BE2C (cell line): ENCODE data around the gene HAUS6.
"Not testable (repeated sequence)": the region's sequence is repeated elsewhere in the genome, so short reads cannot be mapped to it uniquely, and the experiment has no call there.

Experiments
- DNase-seq: peaks from one replicate; pipeline ENCODE4 v3.0.0-alpha.2; 2020
- H3K27me3 ChIP-seq: fragments of 250-450 bp; sonication (Bioruptor Pico); 2 replicates; pipeline ENCODE4 v1.5.1; 2020; ENCODE audit warnings: mild to moderate bottlenecking
- H3K36me3 ChIP-seq: fragments of 250-450 bp; sonication (Bioruptor Pico); 2 replicates; pipeline ENCODE4 v1.5.1; 2020; ENCODE audit warnings: mild to moderate bottlenecking
- H3K4me1 ChIP-seq: fragments of 250-450 bp; sonication (Bioruptor Pico); 2 replicates; pipeline ENCODE4 v1.5.1; 2020
- H3K4me3 ChIP-seq: 2 replicates; pipeline ENCODE4 v1.5.1; 2011; ENCODE audit warnings: low read depth, low read length
- H3K9me3 ChIP-seq: fragments of 250-450 bp; sonication (Bioruptor Pico); 2 replicates; pipeline ENCODE4 v1.5.1; 2020
- TF ChIP-seq, protein P1 (sequence below): IDR thresholded peaks from 2 replicates; pipeline ENCODE4 v1.5.1; 2012; ENCODE audit warnings: mild to moderate bottlenecking, low read depth, low read length

HAUS6 gene

DNA sequence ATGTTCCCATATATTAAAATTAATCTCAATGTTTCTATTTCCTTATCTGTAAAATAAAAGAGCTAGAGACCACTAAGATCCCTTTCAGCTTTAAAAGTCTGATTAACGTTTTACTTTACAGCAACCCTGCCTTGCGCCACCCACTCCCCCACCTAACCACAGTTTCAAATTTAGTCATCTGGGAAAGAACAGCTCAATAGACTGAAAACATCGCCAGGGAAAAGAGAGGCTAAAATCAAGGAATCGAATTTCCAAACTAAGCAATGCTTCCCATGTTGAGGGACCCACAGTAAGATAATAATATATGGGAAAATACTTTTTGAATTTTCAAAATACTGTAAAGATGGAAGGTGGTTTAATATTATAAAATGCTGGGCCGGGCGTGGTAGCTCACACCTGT is 76.3 kb downstream of the HAUS6 start:
- no peak for DNase-seq
- H3K4me1 ChIP-seq = no peaks in the 10 kb centered on the region
- TF ChIP-seq, protein P1, sequence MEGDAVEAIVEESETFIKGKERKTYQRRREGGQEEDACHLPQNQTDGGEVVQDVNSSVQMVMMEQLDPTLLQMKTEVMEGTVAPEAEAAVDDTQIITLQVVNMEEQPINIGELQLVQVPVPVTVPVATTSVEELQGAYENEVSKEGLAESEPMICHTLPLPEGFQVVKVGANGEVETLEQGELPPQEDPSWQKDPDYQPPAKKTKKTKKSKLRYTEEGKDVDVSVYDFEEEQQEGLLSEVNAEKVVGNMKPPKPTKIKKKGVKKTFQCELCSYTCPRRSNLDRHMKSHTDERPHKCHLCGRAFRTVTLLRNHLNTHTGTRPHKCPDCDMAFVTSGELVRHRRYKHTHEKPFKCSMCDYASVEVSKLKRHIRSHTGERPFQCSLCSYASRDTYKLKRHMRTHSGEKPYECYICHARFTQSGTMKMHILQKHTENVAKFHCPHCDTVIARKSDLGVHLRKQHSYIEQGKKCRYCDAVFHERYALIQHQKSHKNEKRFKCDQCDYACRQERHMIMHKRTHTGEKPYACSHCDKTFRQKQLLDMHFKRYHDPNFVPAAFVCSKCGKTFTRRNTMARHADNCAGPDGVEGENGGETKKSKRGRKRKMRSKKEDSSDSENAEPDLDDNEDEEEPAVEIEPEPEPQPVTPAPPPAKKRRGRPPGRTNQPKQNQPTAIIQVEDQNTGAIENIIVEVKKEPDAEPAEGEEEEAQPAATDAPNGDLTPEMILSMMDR = no peak

DNA sequence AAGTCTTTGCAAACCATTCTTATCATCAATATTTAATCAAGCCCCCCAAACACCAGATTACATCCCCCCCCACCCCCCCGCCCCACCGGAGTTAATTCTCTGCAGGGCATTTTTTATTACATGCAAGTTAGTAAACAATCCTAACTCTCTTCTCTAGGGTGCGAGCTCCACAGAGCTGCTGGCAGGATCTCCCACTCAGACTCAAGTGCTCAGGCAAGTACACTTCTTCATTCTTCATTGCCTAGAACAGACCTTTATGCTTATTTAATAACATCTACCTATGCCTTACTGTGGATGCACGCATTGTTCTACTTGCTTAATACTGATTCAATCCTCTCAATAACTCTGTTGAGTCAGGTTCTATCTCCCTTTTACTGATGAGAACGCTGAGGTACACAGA is 79.6 kb downstream of the HAUS6 start:
- H3K27me3 ChIP-seq = 0 out of 2 replicates have a peak, but pooled peaks cover 4% of the 10 kb centered on the region
- TF ChIP-seq, protein P1 = no peak
- no peak overlapping the region for H3K4me3 ChIP-seq

More for the DNA sequence above, 76.3 kb downstream of the HAUS6 start:
- no peaks in the 10 kb centered on the region for H3K9me3 ChIP-seq
- no peaks in the 10 kb centered on the region for H3K36me3 ChIP-seq
- H3K27me3 ChIP-seq = 0 out of 2 replicates have a peak, but pooled peaks cover 4% of the 10 kb centered on the region
- H3K4me3 ChIP-seq = no peak overlapping the region

DNA sequence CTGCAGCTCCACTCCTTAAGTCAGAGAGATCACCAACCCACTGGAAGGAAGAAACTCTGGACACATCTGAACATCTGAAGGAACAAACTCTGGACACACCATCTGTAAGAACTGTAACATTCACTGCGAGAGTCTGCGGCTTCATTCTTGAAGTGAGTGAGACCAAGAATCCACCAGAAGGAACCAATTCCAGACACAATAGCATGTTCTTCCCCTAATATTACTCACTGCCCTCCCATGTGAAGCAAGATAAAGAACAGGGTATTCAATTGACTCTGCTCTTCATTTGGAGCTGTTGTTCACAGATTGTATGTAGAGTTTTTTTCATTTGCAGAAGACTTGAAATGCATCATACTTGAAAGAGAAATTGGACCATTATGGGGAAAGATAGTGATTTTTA is 80.5 kb downstream of the HAUS6 start:
- H3K36me3 ChIP-seq = no peaks in the 10 kb centered on the region
- no peak for DNase-seq
- H3K4me3 ChIP-seq = no peak overlapping the region
- H3K9me3 ChIP-seq = no peaks in the 10 kb centered on the region
- 0 out of 2 replicates have a peak, but pooled peaks cover 4% of the 10 kb centered on the region for H3K27me3 ChIP-seq
- TF ChIP-seq, protein P1 = no peak
- H3K4me1 ChIP-seq = no peaks in the 10 kb centered on the region

More for the DNA sequence above, 79.6 kb downstream of the HAUS6 start:
- no peak for DNase-seq
- H3K36me3 ChIP-seq = no peaks in the 10 kb centered on the region
- no peaks in the 10 kb centered on the region for H3K9me3 ChIP-seq
- no peaks in the 10 kb centered on the region for H3K4me1 ChIP-seq

DNA sequence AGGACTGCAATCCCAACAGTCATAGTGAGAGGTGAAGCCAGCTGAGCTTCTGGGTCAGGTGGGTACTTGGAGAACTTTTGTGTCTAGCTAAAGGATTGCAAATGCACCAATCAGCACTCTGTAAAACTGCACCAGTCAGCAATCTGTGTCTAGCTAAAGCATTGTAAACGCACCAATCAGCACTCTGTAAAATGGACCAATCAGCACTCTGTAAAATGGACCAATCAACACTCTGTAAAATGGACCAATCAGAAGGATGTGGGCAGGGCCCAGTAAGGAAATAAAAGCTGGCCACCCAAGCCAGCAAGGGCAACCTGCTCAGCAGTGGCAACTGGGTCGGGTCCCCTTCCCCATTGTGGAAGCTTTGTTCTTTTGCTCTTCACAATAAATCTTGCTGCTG is 81.1 kb downstream of the HAUS6 start:
- not testable (repeated sequence) for H3K27me3 ChIP-seq, H3K4me3 ChIP-seq, H3K9me3 ChIP-seq, H3K36me3 ChIP-seq, H3K4me1 ChIP-seq, DNase-seq

DNA sequence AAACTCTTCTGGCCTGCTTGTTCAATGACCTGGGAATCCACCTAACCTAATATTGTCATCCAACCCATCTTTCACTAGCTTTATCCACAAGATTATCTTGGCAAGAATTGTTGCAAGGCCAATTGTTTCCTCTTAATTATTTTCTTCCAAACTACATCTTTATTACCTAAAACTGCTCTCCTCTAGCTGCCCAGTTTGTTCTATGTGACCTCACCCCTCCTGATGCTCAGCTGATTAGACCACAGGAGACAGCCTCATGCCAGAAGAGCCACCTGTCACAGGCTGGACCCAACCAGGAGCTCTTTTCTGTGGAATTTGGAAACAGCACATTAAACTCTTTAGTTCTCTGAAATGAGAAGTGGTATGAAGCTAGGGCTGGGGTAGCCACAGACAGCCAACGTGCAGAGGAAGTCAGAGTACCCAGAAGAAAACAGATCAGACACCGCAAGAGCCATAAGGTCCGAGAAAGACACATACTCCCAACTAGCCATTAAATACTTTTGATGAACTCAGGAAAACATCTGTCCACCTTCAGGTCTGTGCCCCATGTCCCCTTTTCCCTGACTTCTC is 81.7 kb downstream of the HAUS6 start:
- DNase-seq = no peak
- TF ChIP-seq, protein P1 = no peak
- Histone ChIP-seq H3K9me3 (no peaks in the 10 kb centered on the region), H3K27me3 (0 out of 2 replicates have a peak, but pooled peaks cover 4% of the 10 kb centered on the region), H3K4me3 (no peak overlapping the region), H3K36me3 (no peaks in the 10 kb centered on the region), H3K4me1 (no peaks in the 10 kb centered on the region)

DNA sequence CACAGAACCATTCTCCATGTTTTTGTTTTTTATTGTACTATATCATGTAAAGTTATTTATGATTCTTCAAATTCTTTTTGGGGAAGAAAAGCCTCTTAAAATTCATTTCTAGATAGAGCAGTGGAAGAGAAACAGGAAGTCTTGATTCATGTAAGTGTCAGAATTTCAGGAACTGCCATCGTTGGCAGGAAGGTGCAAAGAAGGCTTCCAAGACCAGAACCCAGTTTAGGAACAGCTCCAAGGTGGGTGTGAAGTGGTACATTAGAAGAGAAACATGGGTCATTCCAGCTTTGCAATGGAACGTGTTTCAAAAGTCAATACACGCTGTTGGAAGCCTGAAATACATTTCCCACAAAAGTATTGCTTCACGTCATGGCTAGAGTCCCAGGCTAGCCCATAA is 84.5 kb downstream of the HAUS6 start:
- DNase-seq = no peak
- TF ChIP-seq, protein P1 = no peak
- Histone ChIP-seq H3K9me3 (no peaks in the 10 kb centered on the region), H3K4me3 (no peak overlapping the region), H3K27me3 (0 out of 2 replicates have a peak, but pooled peaks cover under 1% of the 10 kb centered on the region), H3K4me1 (no peaks in the 10 kb centered on the region), H3K36me3 (no peaks in the 10 kb centered on the region)
